Activated CD4-positive, alpha-beta T cell treated with anti-CD3 and anti-CD28 coated beads, Interleukin-10, Interleukin-2, amounts not matched to agents 100 ng/mL and 50 ng/mL, durations not matched to agents 16 hours and 8 hours (primary cell): ENCODE data around the gene KLHL22.
A peak's percentile ranks its signal among the peaks of the same experiment; 100 is the strongest.
"Not testable (repeated sequence)": the region's sequence is repeated elsewhere in the genome, so short reads cannot be mapped to it uniquely, and the experiment has no call there.

Source experiments
- DNase-seq: peaks from one replicate; pipeline ENCODE4 v3.0.0-alpha.2; 2020

KLHL22 gene

GRCh38 chr22:20523086-20523983, 27.7 kb upstream of the KLHL22 start:
- peak; percentile 39 for DNase-seq

- DNase-seq: no peak
Observed at GRCh38 chr22:20522134-20523004, 26.8 kb upstream of the KLHL22 start.

- DNase-seq: no peak
Observed at GRCh38 chr22:20520093-20520511, 24.5 kb upstream of the KLHL22 start.

- no peak for DNase-seq
Observed at GRCh38 chr22:20519558-20519957, 24.0 kb upstream of the KLHL22 start.

- DNase-seq: no peak
Observed at GRCh38 chr22:20517841-20518592, 22.4 kb upstream of the KLHL22 start.

GRCh38 chr22:20517422-20517821, 21.8 kb upstream of the KLHL22 start:
- no peak for DNase-seq

GRCh38 chr22:20516399-20516798, 20.8 kb upstream of the KLHL22 start:
- DNase-seq: no peak

- DNase-seq: peak; percentile 24
Observed at GRCh38 chr22:20514658-20515406, 19.2 kb upstream of the KLHL22 start.

- DNase-seq: no peak
Observed at GRCh38 chr22:20511578-20512229, 16.1 kb upstream of the KLHL22 start.

GRCh38 chr22:20510811-20511577, 15.4 kb upstream of the KLHL22 start:
- no peak for DNase-seq

GRCh38 chr22:20509344-20510047, 13.9 kb upstream of the KLHL22 start:
- peak; percentile 71 for DNase-seq

- DNase-seq: no peak
Observed at GRCh38 chr22:20508815-20509271, 13.2 kb upstream of the KLHL22 start.

- not testable (repeated sequence) for DNase-seq
Observed at GRCh38 chr22:20508067-20508755, 12.6 kb upstream of the KLHL22 start.

GRCh38 chr22:20507253-20508066, 11.9 kb upstream of the KLHL22 start, which contains the start of gene MED15:
TSS of gene MED15 (plus strand) at chr22:20507610. CDS start at chr22:20507679, 69 bp downstream.
- DNase-seq: peak; percentile 95

GRCh38 chr22:20506543-20507252, 11.1 kb upstream of the KLHL22 start:
- no peak for DNase-seq

- DNase-seq: not testable (repeated sequence)
Observed at GRCh38 chr22:20504293-20504922, 8.8 kb upstream of the KLHL22 start.

- DNase-seq: no peak
Observed at GRCh38 chr22:20503816-20504215, 8.2 kb upstream of the KLHL22 start.
